ENCODE data around the gene SELENOS. TPM values are rescaled to one million over a fixed set of nuclear protein-coding genes. Genes with fewer than 3 reads are reported as not detected.

The SELENOS gene
- total RNA-seq, 4 donors from 2014 or later = 14.0 to 119 (median 103) TPM

DNA sequence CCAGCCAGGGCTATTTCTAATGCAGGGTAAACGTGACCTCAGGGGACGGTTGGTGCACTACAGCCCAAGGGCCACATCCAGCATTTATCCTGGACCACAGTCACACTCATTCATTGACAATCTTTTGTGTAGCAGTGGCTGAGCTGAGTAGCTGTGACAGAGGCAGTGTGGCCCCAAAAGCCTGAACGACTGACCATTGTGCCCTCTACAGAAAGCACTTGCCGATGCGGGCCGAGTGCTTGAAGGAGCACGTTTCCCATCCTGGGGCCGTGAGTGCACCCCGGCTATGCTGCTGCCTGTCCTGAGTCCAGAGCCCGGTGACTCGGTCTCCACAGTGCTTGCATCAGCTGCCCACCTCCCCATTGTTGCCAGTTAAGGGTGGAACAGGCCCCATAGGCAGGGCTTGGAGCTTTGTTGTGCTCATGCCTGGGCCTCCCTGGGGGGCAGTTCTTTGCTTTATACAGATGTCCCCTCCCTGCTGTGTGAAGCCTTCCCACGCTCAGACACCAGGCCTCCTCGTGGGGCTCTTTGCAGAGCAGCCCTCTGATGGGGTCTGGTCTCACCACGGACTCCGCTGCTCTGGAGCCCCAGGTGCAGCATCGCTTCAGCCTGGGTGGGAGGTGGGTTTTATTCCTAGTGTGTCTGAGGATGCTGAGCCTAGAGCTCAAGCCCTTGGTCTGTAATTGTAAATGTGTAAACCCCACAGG, 30.8 kb upstream of the SELENOS start:
- no peaks in the 10 kb centered on the region for H3K27me3 ChIP-seq
- no peak overlapping the region for H3K27ac ChIP-seq
- no peaks in the 10 kb centered on the region for H3K9me3 ChIP-seq
- no peak overlapping the region for H3K4me3 ChIP-seq
- no peak for TF ChIP-seq POLR2A (IDR thresholded peaks at IDR 0.05)
- TF ChIP-seq, protein P1, sequence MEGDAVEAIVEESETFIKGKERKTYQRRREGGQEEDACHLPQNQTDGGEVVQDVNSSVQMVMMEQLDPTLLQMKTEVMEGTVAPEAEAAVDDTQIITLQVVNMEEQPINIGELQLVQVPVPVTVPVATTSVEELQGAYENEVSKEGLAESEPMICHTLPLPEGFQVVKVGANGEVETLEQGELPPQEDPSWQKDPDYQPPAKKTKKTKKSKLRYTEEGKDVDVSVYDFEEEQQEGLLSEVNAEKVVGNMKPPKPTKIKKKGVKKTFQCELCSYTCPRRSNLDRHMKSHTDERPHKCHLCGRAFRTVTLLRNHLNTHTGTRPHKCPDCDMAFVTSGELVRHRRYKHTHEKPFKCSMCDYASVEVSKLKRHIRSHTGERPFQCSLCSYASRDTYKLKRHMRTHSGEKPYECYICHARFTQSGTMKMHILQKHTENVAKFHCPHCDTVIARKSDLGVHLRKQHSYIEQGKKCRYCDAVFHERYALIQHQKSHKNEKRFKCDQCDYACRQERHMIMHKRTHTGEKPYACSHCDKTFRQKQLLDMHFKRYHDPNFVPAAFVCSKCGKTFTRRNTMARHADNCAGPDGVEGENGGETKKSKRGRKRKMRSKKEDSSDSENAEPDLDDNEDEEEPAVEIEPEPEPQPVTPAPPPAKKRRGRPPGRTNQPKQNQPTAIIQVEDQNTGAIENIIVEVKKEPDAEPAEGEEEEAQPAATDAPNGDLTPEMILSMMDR (IDR thresholded peaks at IDR 0.05) = no peak
- DNase-seq = peak in 2 of 3 donors; percentile 41 to 45
- H3K4me1 ChIP-seq = no peaks in the 10 kb centered on the region
- no peaks in the 10 kb centered on the region for H3K36me3 ChIP-seq

DNA sequence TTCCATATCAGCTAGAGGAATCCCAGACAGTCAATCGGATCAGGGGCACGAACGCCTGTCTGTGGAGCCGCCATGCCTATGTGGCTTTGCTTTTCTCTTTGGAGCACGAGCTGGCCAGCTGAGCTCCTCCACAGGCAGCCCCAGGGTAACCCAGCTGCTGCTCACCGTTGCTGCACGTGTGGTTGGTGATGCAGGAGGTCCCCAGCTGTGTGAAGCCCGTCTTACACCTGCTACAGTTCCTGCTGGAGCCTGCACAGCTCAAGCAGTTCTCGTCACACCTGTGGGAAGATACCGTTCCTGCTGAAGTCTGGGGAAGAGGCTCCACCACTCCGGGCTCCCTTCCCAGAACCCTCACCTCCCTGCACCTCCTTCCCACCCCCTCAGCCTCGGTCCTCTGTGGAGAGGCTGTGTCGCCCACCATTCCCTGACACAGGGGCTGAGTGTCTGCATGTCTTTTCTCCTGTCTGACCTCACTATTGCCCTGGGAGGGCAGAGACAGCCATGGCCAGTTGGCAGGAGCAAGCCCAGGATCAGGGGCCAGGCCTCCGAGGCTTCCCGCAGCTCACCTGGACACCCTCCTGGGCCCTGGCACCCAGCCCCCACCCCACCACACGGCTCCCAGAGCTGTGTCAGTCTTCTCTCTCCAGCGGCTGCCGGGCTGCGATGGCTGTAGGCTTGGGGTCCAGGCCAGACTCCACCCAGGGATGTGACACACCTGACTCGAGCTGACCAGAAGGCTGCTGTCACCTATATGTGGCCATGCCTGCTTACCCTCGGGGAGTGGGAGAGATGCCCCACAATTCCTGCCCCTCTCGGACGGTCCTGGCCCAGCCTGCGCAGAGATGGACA, 30.0 kb upstream of the SELENOS start:
- Histone ChIP-seq H3K27ac (no peak overlapping the region), H3K4me1 (no peaks in the 10 kb centered on the region), H3K9me3 (no peaks in the 10 kb centered on the region), H3K36me3 (no peaks in the 10 kb centered on the region), H3K27me3 (no peaks in the 10 kb centered on the region), H3K4me3 (no peak overlapping the region)
- no peak for TF ChIP-seq POLR2A (IDR thresholded peaks at IDR 0.05)
- TF ChIP-seq, protein P1 (IDR thresholded peaks at IDR 0.05) = no peak
- peak in 1 of 3 donors; percentile 41 for DNase-seq

DNA sequence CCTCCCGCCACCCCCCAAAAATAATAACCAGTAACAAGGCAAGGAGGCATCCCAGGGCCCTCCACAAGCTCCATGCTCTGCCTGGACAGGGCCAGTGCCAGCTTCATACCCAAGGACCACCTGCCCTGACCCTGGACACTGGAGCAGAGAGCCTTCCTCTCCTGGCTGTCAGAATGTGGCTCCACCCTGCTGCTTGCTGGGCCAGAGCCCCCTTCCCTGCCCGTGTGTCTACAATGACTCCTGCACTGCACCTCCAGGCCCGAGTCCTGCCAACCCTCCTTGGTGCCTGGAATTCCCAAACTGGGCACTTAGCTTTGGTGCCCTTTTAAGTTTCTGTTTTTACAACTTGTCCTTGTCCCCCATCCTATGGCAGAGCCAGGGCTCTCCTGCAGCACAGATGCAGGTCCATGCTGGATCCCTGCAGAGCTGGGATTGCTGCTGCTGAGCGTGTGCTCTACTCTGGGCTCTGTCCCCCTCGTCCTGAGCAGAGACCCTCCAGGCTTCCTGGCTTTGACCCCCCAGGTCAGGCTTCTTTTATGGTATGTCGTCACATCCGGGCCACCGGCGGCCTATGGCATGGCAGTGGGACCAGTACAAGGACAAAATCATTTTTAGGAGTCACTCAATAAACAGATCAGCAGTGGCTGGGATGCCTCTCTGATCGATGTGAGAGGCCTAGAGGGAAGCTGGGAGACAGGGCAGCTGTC, 29.2 kb upstream of the SELENOS start:
- no peaks in the 10 kb centered on the region for H3K4me1 ChIP-seq

DNA sequence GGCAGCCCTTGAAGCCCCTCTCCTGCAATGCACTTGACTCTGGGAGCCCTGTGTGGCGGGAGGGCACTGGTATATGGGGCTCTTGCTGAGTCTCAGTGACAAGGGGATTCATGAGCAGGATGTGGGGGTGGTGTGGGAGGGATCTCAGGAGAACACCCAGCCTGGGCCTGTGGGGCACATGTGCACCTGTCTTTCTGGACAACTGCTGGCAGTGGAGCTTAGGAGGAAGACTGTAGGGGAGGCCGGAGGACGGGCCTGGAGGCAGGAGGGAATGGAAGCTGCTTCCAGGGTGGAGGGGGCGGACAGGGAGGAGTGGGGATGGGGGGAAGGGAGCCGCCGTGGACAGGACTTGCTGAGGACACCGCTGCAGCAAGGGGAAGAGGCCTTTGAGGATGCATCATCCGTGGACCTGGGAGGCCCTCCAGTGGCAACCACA, 28.6 kb upstream of the SELENOS start:
- Histone ChIP-seq H3K4me1 (no peaks in the 10 kb centered on the region), H3K27ac (no peak overlapping the region), H3K27me3 (no peaks in the 10 kb centered on the region), H3K4me3 (no peak overlapping the region), H3K9me3 (no peaks in the 10 kb centered on the region), H3K36me3 (no peaks in the 10 kb centered on the region)
- no peak for TF ChIP-seq POLR2A (IDR thresholded peaks at IDR 0.05)
- TF ChIP-seq, protein P1 (IDR thresholded peaks at IDR 0.05) = no peak
- peak in 1 of 3 donors; percentile 34 for DNase-seq

More for the DNA sequence above, 29.2 kb upstream of the SELENOS start:
- Histone ChIP-seq H3K36me3 (no peaks in the 10 kb centered on the region), H3K4me3 (no peak overlapping the region), H3K27ac (no peak overlapping the region), H3K27me3 (no peaks in the 10 kb centered on the region), H3K9me3 (no peaks in the 10 kb centered on the region)
- TF ChIP-seq POLR2A (IDR thresholded peaks at IDR 0.05) = no peak
- TF ChIP-seq, protein P1 (IDR thresholded peaks at IDR 0.05) = no peak
- peak in 1 of 3 donors; percentile 23 for DNase-seq

DNA sequence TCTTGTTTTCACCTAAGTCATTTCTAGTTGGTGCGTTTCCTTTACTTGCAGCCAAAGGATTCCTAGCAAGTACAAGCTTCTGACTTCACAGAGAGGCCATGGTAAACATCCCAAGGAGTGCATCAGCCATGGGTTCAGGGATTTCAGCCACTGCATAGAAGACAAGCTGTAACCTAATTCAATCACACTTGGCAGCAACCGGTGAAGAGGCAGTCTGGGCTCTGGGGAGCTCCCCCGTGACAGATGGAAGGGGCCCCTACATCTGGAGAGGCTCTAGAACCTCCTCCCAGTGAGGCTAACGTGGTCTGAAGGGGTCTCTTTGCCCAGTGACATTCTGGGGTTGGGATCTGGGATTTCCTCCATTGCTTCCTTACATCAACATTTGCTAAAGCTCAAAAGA, 26.1 kb upstream of the SELENOS start:
- Histone ChIP-seq H3K4me1 (no peaks in the 10 kb centered on the region), H3K4me3 (no peak overlapping the region), H3K9me3 (no peaks in the 10 kb centered on the region), H3K27me3 (no peaks in the 10 kb centered on the region), H3K36me3 (no peaks in the 10 kb centered on the region), H3K27ac (no peak overlapping the region)
- DNase-seq = no peak
- no peak for TF ChIP-seq POLR2A (IDR thresholded peaks at IDR 0.05)
- TF ChIP-seq, protein P1 (IDR thresholded peaks at IDR 0.05) = no peak
